ENCODE results near the gene FBLN1. TPM values are rescaled to one million over a fixed set of nuclear protein-coding genes. Genes with fewer than 3 reads are reported as not detected.

The FBLN1 gene
- total and polyA plus RNA-seq, 2 donors (not counting 3 experiments of a cell fraction or from before 2014, with no cell fraction given): 1.2 to 4.0 TPM

GRCh38 chr22:45473626-45474237, 29.0 kb upstream of the FBLN1 start:
- Histone ChIP-seq H3K4me3 (replicated peaks in 1 of 3; ENCODE audit: insufficient read depth in 1 of 3, low read depth in 1 of 3, low read length in 3 of 3) (no peak overlapping the region), H3K4me1 (ENCODE audit: control insufficient read depth, extremely low read depth, insufficient read depth, low read length) (no peaks in the 10 kb centered on the region), H4K20me1 (replicated peaks; ENCODE audit: control insufficient read depth, extremely low read depth, insufficient read depth, low read length) (no peaks in the 10 kb centered on the region), H2AFZ (ENCODE audit: low read depth, low read length) (no peak overlapping the region), H3K4me2 (ENCODE audit: insufficient read depth, low read length) (no peak overlapping the region), H3K27ac (ENCODE audit: insufficient read depth, low read depth, low read length) (no peak overlapping the region), H3K9me3 (replicated peaks; ENCODE audit: control insufficient read depth, insufficient read depth, low read length) (no peaks in the 10 kb centered on the region), H3K79me2 (ENCODE audit: control insufficient read depth, insufficient read depth, low read length) (no peaks in the 10 kb centered on the region), H3K27me3 (ENCODE audit: control insufficient read depth in 2 of 2, insufficient read depth in 2 of 2, low read length in 2 of 2) (no peaks in the 10 kb centered on the region), H3K9me1 (replicated peaks; ENCODE audit: control insufficient read depth, extremely low read depth, insufficient read depth, low read length) (no peaks in the 10 kb centered on the region), H3K36me3 (ENCODE audit: control insufficient read depth in 2 of 2, extremely low read depth in 1 of 2, insufficient read depth in 2 of 2, low read length in 2 of 2) (no peaks in the 10 kb centered on the region), H3K9ac (replicated peaks; ENCODE audit: extremely low read depth, insufficient read depth, low read length) (no peak overlapping the region)
- dilution Hi-C loops (cut with MboI; ENCODE audit: extremely low pct_ligation_motif_present, low sequenced_read_pairs): no loop called here
- CTCF ChIA-PET: no interaction called here
- TF ChIP-seq GATA2 (IDR thresholded peaks at IDR 0.05; ENCODE audit: insufficient read depth, insufficient read length, low read depth, low read length): no peak
- no peak for TF ChIP-seq MAX (IDR thresholded peaks at IDR 0.05; ENCODE audit: insufficient read depth, insufficient read length)
- no peak for TF ChIP-seq JUN (IDR thresholded peaks at IDR 0.05; ENCODE audit: borderline replicate concordance, insufficient read depth, insufficient read length, low read depth)
- TF ChIP-seq FOS (IDR thresholded peaks at IDR 0.05; ENCODE audit: borderline replicate concordance, insufficient read depth, low read length): no peak
- TF ChIP-seq MYC (IDR thresholded peaks at IDR 0.05; ENCODE audit: low read depth, low read length): no peak
- TF ChIP-seq POLR2AphosphoS5 (IDR thresholded peaks at IDR 0.05; ENCODE audit: insufficient read depth, low read depth, low read length): no peak
- TF ChIP-seq EZH2 (IDR thresholded peaks at IDR 0.05; ENCODE audit: borderline replicate concordance, low read depth, low read length, severe bottlenecking): no peak
- FAIRE-seq (no peak), DNase-seq (ENCODE audit: low read depth, low spot score) (no peak)
- intact Hi-C loops (cut with micrococcal nuclease): no loop called here
- POLR2A ChIA-PET: no interaction called here
- BruUV-seq (replicated peaks): no TSS peak

All from endothelial cell of umbilical vein (primary cell).